ENCODE data around the gene TACC2.

TACC2 gene

GRCh38 chr10:121949049-121949448 lies 39.9 kb upstream of the TACC2 start:
- Histone ChIP-seq H3K9ac (no peak overlapping the region), H3K27ac (no peak overlapping the region), H3K27me3 (ENCODE audit: insufficient read depth, low read depth) (no peaks in the 10 kb centered on the region), H3K4me1 (ENCODE audit: low read depth, poor library complexity, severe bottlenecking) (no peaks in the 10 kb centered on the region), H2AFZ (ENCODE audit: low read depth) (no peak overlapping the region), H3K79me2 (ENCODE audit: insufficient read depth, low read depth) (no peaks in the 10 kb centered on the region), H3K36me3 (ENCODE audit: insufficient read depth) (no peaks in the 10 kb centered on the region), H4K20me1 (ENCODE audit: insufficient read depth) (no peaks in the 10 kb centered on the region), H3K4me2 (no peak overlapping the region), H3K4me3 (IDR thresholded peaks at IDR 0.05; ENCODE audit: insufficient read depth, low read depth, low read length) (no peak overlapping the region)
- TF ChIP-seq CTCF (conservative IDR thresholded peaks at IDR 0.05; ENCODE audit: low read depth, low read length), result no peak

GRCh38 chr10:121949451-121949850 lies 39.5 kb upstream of the TACC2 start:
- H4K20me1 ChIP-seq (ENCODE audit: insufficient read depth), result no peaks in the 10 kb centered on the region
- no peak for TF ChIP-seq CTCF (conservative IDR thresholded peaks at IDR 0.05; ENCODE audit: low read depth, low read length)
- H3K9ac ChIP-seq, result no peak overlapping the region

GRCh38 chr10:121952226-121952625 lies 36.7 kb upstream of the TACC2 start:
- Histone ChIP-seq H3K4me1 (ENCODE audit: low read depth, poor library complexity, severe bottlenecking) (no peaks in the 10 kb centered on the region), H3K9ac (no peak overlapping the region), H3K4me3 (IDR thresholded peaks at IDR 0.05; ENCODE audit: insufficient read depth, low read depth, low read length) (no peak overlapping the region), H3K27ac (no peak overlapping the region), H4K20me1 (ENCODE audit: insufficient read depth) (no peaks in the 10 kb centered on the region), H3K4me2 (no peak overlapping the region), H3K27me3 (ENCODE audit: insufficient read depth, low read depth) (no peaks in the 10 kb centered on the region), H2AFZ (ENCODE audit: low read depth) (no peak overlapping the region), H3K79me2 (ENCODE audit: insufficient read depth, low read depth) (no peaks in the 10 kb centered on the region), H3K36me3 (ENCODE audit: insufficient read depth) (no peaks in the 10 kb centered on the region)
- TF ChIP-seq CTCF (conservative IDR thresholded peaks at IDR 0.05; ENCODE audit: low read depth, low read length), result no peak

More at GRCh38 chr10:121949451-121949850, 39.5 kb upstream of the TACC2 start:
- no peaks in the 10 kb centered on the region for H3K4me1 ChIP-seq (ENCODE audit: low read depth, poor library complexity, severe bottlenecking)
- H3K27ac ChIP-seq, result no peak overlapping the region
- no peak overlapping the region for H2AFZ ChIP-seq (ENCODE audit: low read depth)
- no peaks in the 10 kb centered on the region for H3K27me3 ChIP-seq (ENCODE audit: insufficient read depth, low read depth)
- H3K79me2 ChIP-seq (ENCODE audit: insufficient read depth, low read depth), result no peaks in the 10 kb centered on the region
- no peak overlapping the region for H3K4me3 ChIP-seq (IDR thresholded peaks at IDR 0.05; ENCODE audit: insufficient read depth, low read depth, low read length)
- no peak overlapping the region for H3K4me2 ChIP-seq
- H3K36me3 ChIP-seq (ENCODE audit: insufficient read depth), result no peaks in the 10 kb centered on the region

GRCh38 chr10:121956111-121957061 lies 32.6 kb upstream of the TACC2 start:
- Histone ChIP-seq H3K4me3 (IDR thresholded peaks at IDR 0.05; ENCODE audit: insufficient read depth, low read depth, low read length) (no peak overlapping the region), H3K36me3 (ENCODE audit: insufficient read depth) (no peaks in the 10 kb centered on the region), H3K9ac (no peak overlapping the region), H3K4me1 (ENCODE audit: low read depth, poor library complexity, severe bottlenecking) (no peaks in the 10 kb centered on the region), H4K20me1 (ENCODE audit: insufficient read depth) (no peaks in the 10 kb centered on the region), H2AFZ (ENCODE audit: low read depth) (no peak overlapping the region), H3K27ac (no peak overlapping the region), H3K79me2 (ENCODE audit: insufficient read depth, low read depth) (no peaks in the 10 kb centered on the region), H3K27me3 (ENCODE audit: insufficient read depth, low read depth) (no peaks in the 10 kb centered on the region), H3K4me2 (no peak overlapping the region)
- no peak for TF ChIP-seq CTCF (conservative IDR thresholded peaks at IDR 0.05; ENCODE audit: low read depth, low read length)
